MM.1S (cell line): ENCODE data around the gene RAB9A.

Experiments used
- CTCF ChIP-seq: fragments of 300-600 bp; sonication (generic); IDR thresholded peaks from 2 replicates; pipeline ENCODE4 v1.5.1; 2016; ENCODE audit warnings: antibody characterized with exemption, low read length, mixed read lengths
- EZH2 ChIP-seq: fragments of 300-600 bp; sonication (generic); optimal IDR thresholded peaks from 2 replicates; pipeline ENCODE3; 2017; ENCODE audit warnings: low read depth, mild to moderate bottlenecking, antibody characterized with exemption, low read length, mixed read lengths

GRCh38 chrX:13711141-13711540, 22.2 kb downstream of the RAB9A start:
- TF ChIP-seq CTCF = no peak
- TF ChIP-seq EZH2 = no peak
